VCaP (cell line): ENCODE data around the gene TMIE.

Experiments used
- H3K27ac ChIP-seq: fragments of 450-650 bp; 2 replicates; pipeline ENCODE4 v1.5.1; 2017
- CTCF ChIP-seq: fragments of 450-650 bp; conservative IDR thresholded peaks from 2 replicates; pipeline ENCODE4 v1.5.1; 2017; ENCODE audit warnings: mild to moderate bottlenecking, moderate library complexity

Gene TMIE

GRCh38 chr3:46717447-46718231, 16.4 kb downstream of the TMIE start, which contains the start of gene PRSS50:
Gene PRSS50, minus strand, starts transcription at chr3:46717869. Its CDS starts 45 bp downstream, at chr3:46717824.
- TF ChIP-seq CTCF = peak; percentile 36
- H3K27ac ChIP-seq = no peak within 1 kb of the TSS

GRCh38 chr3:46719044-46719565, 17.9 kb downstream of the TMIE start:
- TF ChIP-seq CTCF = no peak
- no peak overlapping the region for H3K27ac ChIP-seq

GRCh38 chr3:46719735-46720271, 18.6 kb downstream of the TMIE start:
- H3K27ac ChIP-seq = no peak overlapping the region
- TF ChIP-seq CTCF = no peak

- TF ChIP-seq CTCF = no peak
These were observed 19.8 kb downstream of the TMIE start for GRCh38 chr3:46721009-46721408.

GRCh38 chr3:46722443-46722842, 21.3 kb downstream of the TMIE start:
- no peak for TF ChIP-seq CTCF
- no peak overlapping the region for H3K27ac ChIP-seq

More at GRCh38 chr3:46721009-46721408, 19.8 kb downstream of the TMIE start:
- H3K27ac ChIP-seq = no peak overlapping the region

- no peak for TF ChIP-seq CTCF
- H3K27ac ChIP-seq = no peak overlapping the region
These were observed 23.2 kb downstream of the TMIE start for GRCh38 chr3:46724424-46724823.

- no peak for TF ChIP-seq CTCF
- H3K27ac ChIP-seq = no peak overlapping the region
These were observed 24.6 kb downstream of the TMIE start for GRCh38 chr3:46725621-46726314.
